GM12878 (cell line): ENCODE measurements around the gene EEF1G. TPM values are rescaled to one million over a fixed set of nuclear protein-coding genes. Genes with fewer than 3 reads are reported as not detected.

Experiments used
- ATAC-seq: fragments of 200-7000 bp; cut with Tn5 transposase; 3 replicates; pipeline ENCODE4 v1.9.1; 2020; ENCODE audit warnings: mild to moderate bottlenecking, moderate library complexity
- BruUV-seq: library from RNA; stranded (reverse); fragments of 400-500 nt; replicated peaks from 2 replicates; lab custom pipeline; 2021; lab: Mats Ljungman, UMichigan
- CTCF ChIA-PET: fragments of 300-600 bp; sonication (Branson Sonifier 250); formaldehyde crosslinking; extraction: SDS; loops from one replicate; lab custom pipeline; 2021; ENCODE audit warnings: inconsistent platforms; lab: Yijun Ruan, JAX
- POLR2A ChIA-PET: fragments of 350-600 bp; formaldehyde crosslinking; extraction: SDS; loops from one replicate; lab custom pipeline; 2021; ENCODE audit warnings: inconsistent platforms; lab: Charles Lee
- RAD21 ChIA-PET: fragments of 300-600 bp; sonication (Branson Sonifier 250); formaldehyde crosslinking; loops from one replicate; lab custom pipeline; 2023; ENCODE audit warnings: antibody characterized with exemption; ENCODE audit not compliant: unreplicated experiment; lab: Charles Lee
- SMC1A ChIA-PET: fragments of 300-600 bp; sonication (Branson Sonifier 250); formaldehyde crosslinking; loops from one replicate; lab custom pipeline; 2023; ENCODE audit not compliant: unreplicated experiment, uncharacterized antibody; lab: Charles Lee
- DNase-seq: peaks from one replicate; pipeline ENCODE4 v3.0.0-alpha.2; 2011; ENCODE audit warnings: low read depth, low spot score
- FAIRE-seq: peaks from 3 replicates; lab custom pipeline; 2011; peaks lifted over from hg19 to GRCh38; lab: Jason Lieb, UNC
- H2AFZ ChIP-seq: 2 replicates; pipeline ENCODE4 v1.6.0; 2011; ENCODE audit warnings: low read depth, low read length, control low read depth; ENCODE audit not compliant: control insufficient read depth
- H3K27ac ChIP-seq: 2 replicates; pipeline ENCODE4 v1.5.1; 2011; ENCODE audit warnings: control low read depth; ENCODE audit not compliant: control insufficient read depth, insufficient read depth
- H3K27me3 ChIP-seq, 2 experiments: replicated peaks in 1 of 2; 2 replicates each; pipeline versions ENCODE4 v1.6.0 to v1.6.1; 2011; ENCODE audit warnings: low read length in 1 of 2; ENCODE audit not compliant: control insufficient read depth in 2 of 2, insufficient read depth in 2 of 2
- H3K36me3 ChIP-seq, 2 experiments: 2 replicates each; pipeline ENCODE4 v1.5.1; 2011; ENCODE audit warnings: low read length in 1 of 2; ENCODE audit not compliant: control insufficient read depth in 2 of 2, insufficient read depth in 2 of 2
- H3K4me1 ChIP-seq: 2 replicates; pipeline ENCODE4 v1.6.1; 2011; ENCODE audit warnings: mild to moderate bottlenecking, low read length, moderate library complexity, mixed read lengths; ENCODE audit not compliant: control insufficient read depth, insufficient read depth
- H3K4me2 ChIP-seq: 2 replicates; pipeline ENCODE4 v1.6.0; 2011; ENCODE audit warnings: control low read depth; ENCODE audit not compliant: control insufficient read depth, insufficient read depth
- H3K4me3 ChIP-seq: fragments of 200-600 bp; sonication (generic); 2 replicates; pipeline ENCODE4 v1.5.1; 2016
- H3K79me2 ChIP-seq: 2 replicates; pipeline ENCODE4 v1.6.0; 2011; ENCODE audit warnings: low read length; ENCODE audit not compliant: control insufficient read depth, insufficient read depth
- H3K9ac ChIP-seq: 2 replicates; pipeline ENCODE4 v1.8.0; 2011; ENCODE audit warnings: low read length, control low read depth, mixed read lengths; ENCODE audit not compliant: control insufficient read depth, insufficient read depth
- H3K9me3 ChIP-seq: replicated peaks from 3 replicates; pipeline ENCODE4 v1.5.1; 2011; ENCODE audit warnings: mild to moderate bottlenecking, low read length; ENCODE audit not compliant: control insufficient read depth, insufficient read depth
- H4K20me1 ChIP-seq: 2 replicates; pipeline ENCODE4 v1.6.0; 2011; ENCODE audit not compliant: control insufficient read depth, insufficient read depth
- CHD4 ChIP-seq: fragments of 200-600 bp; sonication (generic); IDR thresholded peaks from 2 replicates; pipeline ENCODE4 v1.6.1; 2016; ENCODE audit warnings: mild to moderate bottlenecking
- EZH2 ChIP-seq: IDR thresholded peaks from 2 replicates; pipeline ENCODE4 v1.6.1; 2012; ENCODE audit warnings: low read depth, mild to moderate bottlenecking, control low read depth, inconsistent platforms, low read length, borderline replicate concordance; ENCODE audit not compliant: control insufficient read depth
- MEF2B ChIP-seq: fragments of 450-650 bp; IDR thresholded peaks from 2 replicates; pipeline ENCODE4 v1.6.1; 2018; ENCODE audit warnings: mild to moderate bottlenecking, moderate library complexity; ENCODE audit not compliant: partially characterized antibody, poor library complexity, severe bottlenecking
- NR2F1 ChIP-seq: fragments of 450-650 bp; conservative IDR thresholded peaks from 2 replicates; pipeline ENCODE4 v1.6.1; 2017; ENCODE audit warnings: mild to moderate bottlenecking
- POLR2AphosphoS5 ChIP-seq: IDR thresholded peaks from 2 replicates; pipeline ENCODE4 v1.6.1; 2011; ENCODE audit warnings: mild to moderate bottlenecking, low read length, inconsistent platforms
- SMARCA5 ChIP-seq: fragments of 450-650 bp; IDR thresholded peaks from 2 replicates; pipeline ENCODE4 v1.6.1; 2017; ENCODE audit warnings: mild to moderate bottlenecking
- ZBED1 ChIP-seq: IDR thresholded peaks from 2 replicates; pipeline ENCODE4 v1.6.1; 2016; ENCODE audit warnings: borderline replicate concordance
- ZNF24 ChIP-seq: fragments of 450-650 bp; IDR thresholded peaks from 2 replicates; pipeline ENCODE4 v1.6.1; 2017; ENCODE audit warnings: antibody characterized with exemption, mild to moderate bottlenecking
- WGBS: methylation state at CpG from one replicate; pipeline ENCODE4 v1.1.6; 2016; ENCODE audit warnings: low lambda C conversion rate; ENCODE audit not compliant: insufficient replicate concordance, insufficient coverage; ENCODE audit errors: missing lambda C conversion rate; 5-methylcytosine and 5-hydroxymethylcytosine counted together
- in situ Hi-C: fragments of 300-500 bp; cut with MboI; formaldehyde crosslinking; loops from 9 replicates; pipeline ENCODE4 v1.14.3; 2018; ENCODE audit warnings: mixed read lengths
- intact Hi-C: fragments of 100-400 bp; cut with micrococcal nuclease; formaldehyde crosslinking; loops from one replicate; pipeline ENCODE4 v1.14.2; 2022; ENCODE audit not compliant: unreplicated experiment
- polyA plus RNA-seq, 11 experiments: library from polyadenylated mRNA; depleted of rRNA in 4 of 11; unstranded in 6 of 11; stranded (reverse) in 5 of 11; fragments of >200 nt; fragmentation: Nextera tagmentation in 4 of 11; fragmentation: Illumina TruSeq in 1 of 11; extraction: Ambion mirVana in 4 of 11; extraction: Trizol in 1 of 11; gene quantifications; 1 replicate in 1 of 11; 2 replicates in 10 of 11; pipeline versions ENCODE4 v1.2.1 to v1.2.3, GENCODE V29; 2011 to 2016; ENCODE audit warnings: inconsistent platforms in 2 of 11, missing spikeins in 2 of 11, low read depth in 1 of 11
- total RNA-seq, 4 experiments: library from RNA; depleted of rRNA in 3 of 4; stranded (reverse); fragments of >200 nt in 3 of 4; fragmentation: Illumina TruSeq in 1 of 4; extraction: Trizol in 1 of 4; gene quantifications; 2 replicates each; pipeline versions ENCODE4 v1.2.1 to v1.2.3, GENCODE V29; 2013 to 2021
- TF ChIP-seq, protein P1 (sequence below): IDR thresholded peaks from 2 replicates; pipeline ENCODE4 v1.6.1; 2012; ENCODE audit warnings: improper control_type of control experiment, low read depth, low read length; ENCODE audit not compliant: insufficient replicate concordance
- TF ChIP-seq, protein P2 (sequence below): fragments of 450-650 bp; IDR thresholded peaks from 2 replicates; pipeline ENCODE4 v1.6.1; 2017; ENCODE audit warnings: mild to moderate bottlenecking, moderate library complexity

EEF1G gene
- total and polyA plus RNA-seq, 10 of the 15 experiments (the other 5 are each of a cell fraction or from before 2014, with no cell fraction given): 850 to 2,739 (median 2,277) TPM

DNA sequence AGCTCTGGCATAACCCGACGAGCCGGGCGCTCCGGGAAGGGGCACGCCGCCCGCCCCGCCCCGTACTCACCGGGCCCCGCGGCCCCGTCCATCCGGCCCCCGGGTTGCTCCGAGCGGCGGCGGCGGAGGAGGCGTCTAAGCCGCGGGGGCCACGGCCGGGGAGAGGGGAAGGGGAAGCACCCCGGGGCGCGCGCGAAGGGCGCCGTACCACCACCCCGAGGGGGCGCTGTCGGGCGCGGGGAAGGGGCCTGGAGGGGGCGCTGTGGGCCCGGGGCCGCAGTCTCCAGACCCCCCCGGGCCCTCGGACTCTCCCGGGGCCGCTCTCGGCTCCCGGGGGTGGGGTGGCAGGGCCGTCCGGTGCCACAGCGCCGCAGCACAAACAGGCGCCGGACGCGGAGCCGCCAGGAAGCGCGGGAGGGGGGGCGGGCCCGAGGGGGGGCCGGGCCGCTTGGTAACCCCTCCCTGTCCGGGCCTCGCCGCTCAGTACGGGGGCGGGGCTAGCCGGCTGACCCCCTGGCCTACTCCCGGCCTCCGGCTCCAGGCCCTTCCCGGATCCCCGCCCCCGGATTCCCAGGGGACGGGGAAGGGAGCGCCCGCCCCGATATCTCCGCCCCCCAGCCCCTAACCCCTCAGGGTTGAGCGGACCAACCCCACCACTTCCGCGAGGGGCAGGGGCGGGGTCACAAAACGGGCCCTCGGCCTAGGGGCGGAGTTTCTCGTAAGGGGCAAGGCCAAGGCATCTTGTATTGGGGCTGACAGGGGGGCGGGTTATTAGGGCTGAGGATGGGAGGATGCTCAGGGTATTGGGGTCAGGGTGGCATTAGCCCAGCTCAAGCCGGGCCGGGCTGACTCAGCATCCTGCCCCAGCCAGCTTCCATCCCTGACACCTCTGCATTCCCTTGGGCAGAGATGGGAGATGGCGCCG lies 38.9 kb upstream of the EEF1G start, which contains the start of the genes EML3 and ROM1:
EML3 (minus strand) TSS at position 410 of the 925 bp plus-strand sequence; CDS start at position 92, 318 bp downstream.
ROM1 (plus strand) TSS at position 892 of the 925 bp plus-strand sequence; CDS start at position 917, 25 bp downstream.
- Histone ChIP-seq H3K4me1 (peaks cover 12% of the 10 kb centered on the region), H4K20me1 (no peaks in the 10 kb centered on the region), H3K9ac (peak within 1 kb of the TSS; percentile 95), H3K27ac (peak within 1 kb of the TSS; percentile 81), H3K4me2 (peak within 1 kb of the TSS; percentile 97), H3K36me3 (no peaks in the 10 kb centered on the region; a peak in 2 of 4 replicates), H3K9me3 (no peaks in the 10 kb centered on the region), H3K4me3 (peak within 1 kb of the TSS; percentile 94), H3K79me2 (peaks cover 16% of the 10 kb centered on the region), H2AFZ (peak within 1 kb of the TSS; percentile 85), H3K27me3 (no peaks in the 10 kb centered on the region)
- in situ Hi-C loops: no loop called here
- ChIA-PET CTCF (interaction anchor here (0.6 to 4.9 kb wide), 12 partner anchors 8 to 1068 kb away, joined by 3 to 41 read pairs (median 5); partner anchors contain the start of genes B3GAT3, MTA2, SLC3A2 and TUT1), RAD21 (interaction anchor here (1.1 to 2.1 kb wide), 8 partner anchors 9 to 241 kb away, joined by 3 to 9 read pairs (median 6); partner anchors contain the start of genes B3GAT3, C11orf98, CSKMT and MTA2), POLR2A (interaction anchor here (1.0 to 2.6 kb wide), 12 partner anchors 9 to 244 kb away, joined by 3 to 13 read pairs (median 7); partner anchors contain the start of genes B3GAT3, C11orf98, CSKMT and LBHD1), SMC1A (interaction anchor here (0.9 to 2.9 kb wide), 7 partner anchors 9 to 141 kb away, joined by 3 to 19 read pairs (median 4); partner anchors contain the start of genes B3GAT3, INTS5, MTA2 and TUT1)
- no TSS peak for BruUV-seq
- intact Hi-C loops: loop anchor here (5.0 kb wide), 1 partner anchor 60 kb away; the partner anchor contains the start of genes LBHD1 and UQCC3
- FAIRE-seq (peak; percentile 76), ATAC-seq (peak; percentile 88), DNase-seq (no peak)
- 5% methylated on average over 39 of the region's 91 CpGs for WGBS
- TF ChIP-seq, protein P1, sequence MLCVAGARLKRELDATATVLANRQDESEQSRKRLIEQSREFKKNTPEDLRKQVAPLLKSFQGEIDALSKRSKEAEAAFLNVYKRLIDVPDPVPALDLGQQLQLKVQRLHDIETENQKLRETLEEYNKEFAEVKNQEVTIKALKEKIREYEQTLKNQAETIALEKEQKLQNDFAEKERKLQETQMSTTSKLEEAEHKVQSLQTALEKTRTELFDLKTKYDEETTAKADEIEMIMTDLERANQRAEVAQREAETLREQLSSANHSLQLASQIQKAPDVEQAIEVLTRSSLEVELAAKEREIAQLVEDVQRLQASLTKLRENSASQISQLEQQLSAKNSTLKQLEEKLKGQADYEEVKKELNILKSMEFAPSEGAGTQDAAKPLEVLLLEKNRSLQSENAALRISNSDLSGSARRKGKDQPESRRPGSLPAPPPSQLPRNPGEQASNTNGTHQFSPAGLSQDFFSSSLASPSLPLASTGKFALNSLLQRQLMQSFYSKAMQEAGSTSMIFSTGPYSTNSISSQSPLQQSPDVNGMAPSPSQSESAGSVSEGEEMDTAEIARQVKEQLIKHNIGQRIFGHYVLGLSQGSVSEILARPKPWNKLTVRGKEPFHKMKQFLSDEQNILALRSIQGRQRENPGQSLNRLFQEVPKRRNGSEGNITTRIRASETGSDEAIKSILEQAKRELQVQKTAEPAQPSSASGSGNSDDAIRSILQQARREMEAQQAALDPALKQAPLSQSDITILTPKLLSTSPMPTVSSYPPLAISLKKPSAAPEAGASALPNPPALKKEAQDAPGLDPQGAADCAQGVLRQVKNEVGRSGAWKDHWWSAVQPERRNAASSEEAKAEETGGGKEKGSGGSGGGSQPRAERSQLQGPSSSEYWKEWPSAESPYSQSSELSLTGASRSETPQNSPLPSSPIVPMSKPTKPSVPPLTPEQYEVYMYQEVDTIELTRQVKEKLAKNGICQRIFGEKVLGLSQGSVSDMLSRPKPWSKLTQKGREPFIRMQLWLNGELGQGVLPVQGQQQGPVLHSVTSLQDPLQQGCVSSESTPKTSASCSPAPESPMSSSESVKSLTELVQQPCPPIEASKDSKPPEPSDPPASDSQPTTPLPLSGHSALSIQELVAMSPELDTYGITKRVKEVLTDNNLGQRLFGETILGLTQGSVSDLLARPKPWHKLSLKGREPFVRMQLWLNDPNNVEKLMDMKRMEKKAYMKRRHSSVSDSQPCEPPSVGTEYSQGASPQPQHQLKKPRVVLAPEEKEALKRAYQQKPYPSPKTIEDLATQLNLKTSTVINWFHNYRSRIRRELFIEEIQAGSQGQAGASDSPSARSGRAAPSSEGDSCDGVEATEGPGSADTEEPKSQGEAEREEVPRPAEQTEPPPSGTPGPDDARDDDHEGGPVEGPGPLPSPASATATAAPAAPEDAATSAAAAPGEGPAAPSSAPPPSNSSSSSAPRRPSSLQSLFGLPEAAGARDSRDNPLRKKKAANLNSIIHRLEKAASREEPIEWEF: no peak
- TF ChIP-seq CHD4 (no peak), MEF2B (peak; percentile 80), NR2F1 (peak; percentile 48; the same call in 1 of the 2 replicates), ZBED1 (no peak), EZH2 (no peak), POLR2AphosphoS5 (no peak), SMARCA5 (peak; percentile 99), ZNF24 (peak; percentile 45; the same call in 1 of the 2 replicates)
- TF ChIP-seq, protein P2, sequence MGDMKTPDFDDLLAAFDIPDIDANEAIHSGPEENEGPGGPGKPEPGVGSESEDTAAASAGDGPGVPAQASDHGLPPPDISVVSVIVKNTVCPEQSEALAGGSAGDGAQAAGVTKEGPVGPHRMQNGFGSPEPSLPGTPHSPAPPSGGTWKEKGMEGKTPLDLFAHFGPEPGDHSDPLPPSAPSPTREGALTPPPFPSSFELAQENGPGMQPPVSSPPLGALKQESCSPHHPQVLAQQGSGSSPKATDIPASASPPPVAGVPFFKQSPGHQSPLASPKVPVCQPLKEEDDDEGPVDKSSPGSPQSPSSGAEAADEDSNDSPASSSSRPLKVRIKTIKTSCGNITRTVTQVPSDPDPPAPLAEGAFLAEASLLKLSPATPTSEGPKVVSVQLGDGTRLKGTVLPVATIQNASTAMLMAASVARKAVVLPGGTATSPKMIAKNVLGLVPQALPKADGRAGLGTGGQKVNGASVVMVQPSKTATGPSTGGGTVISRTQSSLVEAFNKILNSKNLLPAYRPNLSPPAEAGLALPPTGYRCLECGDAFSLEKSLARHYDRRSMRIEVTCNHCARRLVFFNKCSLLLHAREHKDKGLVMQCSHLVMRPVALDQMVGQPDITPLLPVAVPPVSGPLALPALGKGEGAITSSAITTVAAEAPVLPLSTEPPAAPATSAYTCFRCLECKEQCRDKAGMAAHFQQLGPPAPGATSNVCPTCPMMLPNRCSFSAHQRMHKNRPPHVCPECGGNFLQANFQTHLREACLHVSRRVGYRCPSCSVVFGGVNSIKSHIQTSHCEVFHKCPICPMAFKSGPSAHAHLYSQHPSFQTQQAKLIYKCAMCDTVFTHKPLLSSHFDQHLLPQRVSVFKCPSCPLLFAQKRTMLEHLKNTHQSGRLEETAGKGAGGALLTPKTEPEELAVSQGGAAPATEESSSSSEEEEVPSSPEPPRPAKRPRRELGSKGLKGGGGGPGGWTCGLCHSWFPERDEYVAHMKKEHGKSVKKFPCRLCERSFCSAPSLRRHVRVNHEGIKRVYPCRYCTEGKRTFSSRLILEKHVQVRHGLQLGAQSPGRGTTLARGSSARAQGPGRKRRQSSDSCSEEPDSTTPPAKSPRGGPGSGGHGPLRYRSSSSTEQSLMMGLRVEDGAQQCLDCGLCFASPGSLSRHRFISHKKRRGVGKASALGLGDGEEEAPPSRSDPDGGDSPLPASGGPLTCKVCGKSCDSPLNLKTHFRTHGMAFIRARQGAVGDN: peak; percentile 51
